Measurements from ENCODE around the gene MMP28. TPM values are rescaled to one million over a fixed set of nuclear protein-coding genes. Genes with fewer than 3 reads are reported as not detected.

The MMP28 gene
- total and polyA plus RNA-seq, 2 donors (not counting 1 experiment from before 2014, with no cell fraction given): 1.1 to 4.6 TPM

GRCh38 chr17:35808240-35808961 lies 13.0 kb upstream of the MMP28 start:
- Histone ChIP-seq H2AFZ (ENCODE audit: low read length) (peak overlapping the region; percentile 38), H3K79me2 (ENCODE audit: control insufficient read depth, insufficient read depth, low read length) (peaks cover 41% of the 10 kb centered on the region), H3K27me3 (ENCODE audit: control insufficient read depth, insufficient read depth, low read length) (no peaks in the 10 kb centered on the region), H3K9ac (ENCODE audit: insufficient read depth, low read length) (no peak overlapping the region), H4K20me1 (ENCODE audit: control insufficient read depth, extremely low read depth, insufficient read depth, low read length) (no peaks in the 10 kb centered on the region), H3K4me2 (ENCODE audit: extremely low read depth, insufficient read depth, low read length) (peak overlapping the region; percentile 77), H3K27ac (ENCODE audit: insufficient read depth, low read length) (peak overlapping the region; percentile 85), H3K4me1 (ENCODE audit: control insufficient read depth, extremely low read depth, insufficient read depth, low read length) (peaks cover 15% of the 10 kb centered on the region), H3K9me3 (ENCODE audit: control insufficient read depth, insufficient read depth, low read depth, low read length) (no peaks in the 10 kb centered on the region), H3K36me3 (ENCODE audit: control insufficient read depth, insufficient read depth, low read length) (no peaks in the 10 kb centered on the region), H3K4me3 (replicated peaks in 1 of 4; ENCODE audit: control extremely low read depth in 1 of 4, insufficient read depth in 1 of 4, low read depth in 3 of 4, low read length in 4 of 4) (peak overlapping the region; percentile 38 to 81 (median 72))
- TF ChIP-seq EZH2 (IDR thresholded peaks at IDR 0.05; ENCODE audit: low read length, missing control alignments) (no peak), CTCF (conservative IDR thresholded peaks at IDR 0.05 in 1 of 2, IDR thresholded peaks at IDR 0.05 in 1 of 2; ENCODE audit: low read depth in 1 of 2, low read length in 2 of 2) (no peak)
- DNase-seq (ENCODE audit: low read depth in 2 of 2): no peak

- TF ChIP-seq EZH2 (IDR thresholded peaks at IDR 0.05; ENCODE audit: low read length, missing control alignments) (no peak), CTCF (conservative IDR thresholded peaks at IDR 0.05 in 1 of 2, IDR thresholded peaks at IDR 0.05 in 1 of 2; ENCODE audit: low read depth in 1 of 2, low read length in 2 of 2) (no peak)
- peak; percentile 62 to 70 for DNase-seq (ENCODE audit: low read depth in 2 of 2)
- no peak overlapping the region for H3K27ac ChIP-seq (ENCODE audit: insufficient read depth, low read length)
Observed at GRCh38 chr17:35807371-35808144, 12.1 kb upstream of the MMP28 start.

GRCh38 chr17:35804658-35805192 lies 9.3 kb upstream of the MMP28 start:
- H3K9ac ChIP-seq (ENCODE audit: insufficient read depth, low read length): no peak overlapping the region
- no peaks in the 10 kb centered on the region for H4K20me1 ChIP-seq (ENCODE audit: control insufficient read depth, extremely low read depth, insufficient read depth, low read length)
- no peak overlapping the region for H2AFZ ChIP-seq (ENCODE audit: low read length)
- H3K27me3 ChIP-seq (ENCODE audit: control insufficient read depth, insufficient read depth, low read length): peaks cover 6% of the 10 kb centered on the region
- no peaks in the 10 kb centered on the region for H3K9me3 ChIP-seq (ENCODE audit: control insufficient read depth, insufficient read depth, low read depth, low read length)
- TF ChIP-seq CTCF (conservative IDR thresholded peaks at IDR 0.05 in 1 of 2, IDR thresholded peaks at IDR 0.05 in 1 of 2; ENCODE audit: low read depth in 1 of 2, low read length in 2 of 2): peak; percentile 99
- no peak for TF ChIP-seq EZH2 (IDR thresholded peaks at IDR 0.05; ENCODE audit: low read length, missing control alignments)
- DNase-seq (ENCODE audit: low read depth in 2 of 2): peak; percentile 85 to 97
- H3K4me3 ChIP-seq (replicated peaks in 1 of 4; ENCODE audit: control extremely low read depth in 1 of 4, insufficient read depth in 1 of 4, low read depth in 3 of 4, low read length in 4 of 4): no peak overlapping the region
- H3K79me2 ChIP-seq (ENCODE audit: control insufficient read depth, insufficient read depth, low read length): peaks cover 4% of the 10 kb centered on the region
- no peak overlapping the region for H3K27ac ChIP-seq (ENCODE audit: insufficient read depth, low read length)
- H3K36me3 ChIP-seq (ENCODE audit: control insufficient read depth, insufficient read depth, low read length): no peaks in the 10 kb centered on the region
- H3K4me2 ChIP-seq (ENCODE audit: extremely low read depth, insufficient read depth, low read length): no peak overlapping the region
- peaks cover 15% of the 10 kb centered on the region for H3K4me1 ChIP-seq (ENCODE audit: control insufficient read depth, extremely low read depth, insufficient read depth, low read length)

More at GRCh38 chr17:35807371-35808144, 12.1 kb upstream of the MMP28 start:
- Histone ChIP-seq H4K20me1 (ENCODE audit: control insufficient read depth, extremely low read depth, insufficient read depth, low read length) (no peaks in the 10 kb centered on the region), H2AFZ (ENCODE audit: low read length) (no peak overlapping the region), H3K4me1 (ENCODE audit: control insufficient read depth, extremely low read depth, insufficient read depth, low read length) (peaks cover 15% of the 10 kb centered on the region), H3K36me3 (ENCODE audit: control insufficient read depth, insufficient read depth, low read length) (no peaks in the 10 kb centered on the region), H3K4me3 (replicated peaks in 1 of 4; ENCODE audit: control extremely low read depth in 1 of 4, insufficient read depth in 1 of 4, low read depth in 3 of 4, low read length in 4 of 4) (no peak overlapping the region), H3K4me2 (ENCODE audit: extremely low read depth, insufficient read depth, low read length) (peak overlapping the region; percentile 4), H3K9me3 (ENCODE audit: control insufficient read depth, insufficient read depth, low read depth, low read length) (no peaks in the 10 kb centered on the region), H3K9ac (ENCODE audit: insufficient read depth, low read length) (no peak overlapping the region), H3K27me3 (ENCODE audit: control insufficient read depth, insufficient read depth, low read length) (no peaks in the 10 kb centered on the region), H3K79me2 (ENCODE audit: control insufficient read depth, insufficient read depth, low read length) (peaks cover 32% of the 10 kb centered on the region)
